Stimulated activated CD4-positive, alpha-beta T cell treated with anti-CD3 and anti-CD28 coated beads, TNF-alpha, amount 100 ng/mL, for 24 hours (primary cell): Measurements from ENCODE around the gene APOC1.
A peak's percentile ranks its signal among the peaks of the same experiment; 100 is the strongest.
"Not testable (repeated sequence)": the region's sequence is repeated elsewhere in the genome, so short reads cannot be mapped to it uniquely, and the experiment has no call there.

Experiments
- DNase-seq, 3 experiments: peaks; one replicate each; pipeline ENCODE4 v3.0.0-alpha.2; 2020; ENCODE audit warnings: low read depth in 3 of 3

APOC1 gene

DNA sequence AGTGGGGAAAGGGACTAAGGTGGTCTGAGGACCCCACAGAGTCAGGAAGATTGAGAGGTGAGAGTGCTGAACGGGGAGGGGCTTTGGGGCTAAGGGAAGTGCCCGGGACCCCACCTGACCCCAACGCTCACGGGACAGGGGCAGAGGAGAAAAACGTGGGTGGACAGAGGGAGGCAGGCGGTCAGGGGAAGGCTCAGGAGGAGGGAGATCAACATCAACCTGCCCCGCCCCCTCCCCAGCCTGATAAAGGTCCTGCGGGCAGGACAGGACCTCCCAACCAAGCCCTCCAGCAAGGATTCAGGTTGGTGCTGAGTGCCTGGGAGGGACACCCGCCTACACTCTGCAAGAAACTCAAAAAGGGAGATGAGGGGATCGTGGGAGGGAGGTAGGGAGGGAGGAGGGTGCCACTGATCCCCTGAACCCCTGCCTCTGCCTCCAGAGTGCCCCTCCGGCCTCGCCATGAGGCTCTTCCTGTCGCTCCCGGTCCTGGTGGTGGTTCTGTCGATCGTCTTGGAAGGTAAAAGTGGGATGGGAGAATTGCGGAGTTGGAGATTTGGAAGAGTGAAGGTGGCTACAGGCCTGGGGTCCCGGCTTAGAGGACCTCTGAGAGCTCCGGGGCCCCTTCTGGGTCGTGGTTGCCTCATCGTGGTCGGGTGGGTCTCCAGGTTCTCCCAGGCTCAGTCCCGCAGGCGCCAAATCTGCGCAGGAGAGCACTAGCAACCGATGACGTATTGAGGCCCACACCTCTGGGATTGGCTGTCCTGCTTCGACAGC is at the start of gene APOC1:
Gene APOC1, plus strand, starts transcription at position 176 of the 774 bp plus-strand sequence. Its CDS starts 284 bp downstream, at position 460.
- peak; percentile 64 to 79 (median 66) for DNase-seq

DNA sequence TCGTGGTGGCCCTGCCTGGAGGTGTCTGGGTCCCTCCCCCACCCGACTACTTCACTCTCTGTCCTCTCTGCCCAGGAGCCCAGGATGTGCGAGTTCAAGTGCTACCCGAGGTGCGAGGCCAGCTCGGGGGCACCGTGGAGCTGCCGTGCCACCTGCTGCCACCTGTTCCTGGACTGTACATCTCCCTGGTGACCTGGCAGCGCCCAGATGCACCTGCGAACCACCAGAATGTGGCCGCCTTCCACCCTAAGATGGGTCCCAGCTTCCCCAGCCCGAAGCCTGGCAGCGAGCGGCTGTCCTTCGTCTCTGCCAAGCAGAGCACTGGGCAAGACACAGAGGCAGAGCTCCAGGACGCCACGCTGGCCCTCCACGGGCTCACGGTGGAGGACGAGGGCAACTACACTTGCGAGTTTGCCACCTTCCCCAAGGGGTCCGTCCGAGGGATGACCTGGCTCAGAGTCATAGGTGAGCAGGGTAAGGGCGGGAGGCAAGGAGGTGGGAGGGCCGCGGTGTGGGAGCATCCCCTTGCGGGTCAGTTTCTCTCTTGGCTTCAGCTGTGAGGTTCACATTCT is 49.1 kb upstream of the APOC1 start:
- DNase-seq: no peak

DNA sequence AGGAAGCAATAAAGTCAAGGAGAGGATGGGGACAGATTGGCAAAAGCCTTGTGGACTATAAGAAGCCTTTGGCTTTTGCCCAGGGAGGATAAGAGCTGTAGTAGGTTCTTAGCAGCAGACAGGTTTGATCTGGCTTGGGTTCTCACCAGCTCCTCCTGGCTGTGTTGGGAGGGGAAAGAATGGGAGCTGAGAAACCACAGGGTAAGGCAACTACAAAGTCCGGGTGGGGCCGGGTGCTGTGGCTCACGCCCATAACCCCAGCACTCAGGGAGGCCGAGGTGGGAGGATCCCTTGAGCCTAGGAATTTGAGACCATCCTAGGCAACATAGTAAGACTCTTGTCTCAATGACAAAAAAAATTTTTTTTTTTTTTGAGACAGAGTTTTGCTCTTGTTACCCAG is 47.7 kb upstream of the APOC1 start:
- no peak for DNase-seq

DNA sequence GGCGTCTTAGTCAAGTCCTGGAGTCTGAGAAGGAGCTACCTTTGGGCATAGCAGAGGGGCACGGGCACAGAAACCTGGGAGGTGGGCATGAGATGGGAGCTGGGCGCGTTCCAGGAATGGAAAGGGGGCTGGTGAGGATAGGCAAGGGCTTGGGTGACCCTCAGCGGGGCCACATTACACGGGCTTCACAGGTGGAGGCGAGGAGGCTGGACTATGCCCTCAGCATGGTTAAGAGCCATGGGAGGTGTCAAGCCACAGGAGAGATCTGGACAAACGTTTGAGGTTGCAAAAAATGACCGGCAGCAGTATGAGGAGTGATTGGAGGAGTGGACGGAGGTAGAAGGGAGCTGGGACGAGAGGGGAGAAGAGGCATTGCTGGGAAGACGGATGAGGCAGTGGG is 46.8 kb upstream of the APOC1 start:
- DNase-seq: no peak

DNA sequence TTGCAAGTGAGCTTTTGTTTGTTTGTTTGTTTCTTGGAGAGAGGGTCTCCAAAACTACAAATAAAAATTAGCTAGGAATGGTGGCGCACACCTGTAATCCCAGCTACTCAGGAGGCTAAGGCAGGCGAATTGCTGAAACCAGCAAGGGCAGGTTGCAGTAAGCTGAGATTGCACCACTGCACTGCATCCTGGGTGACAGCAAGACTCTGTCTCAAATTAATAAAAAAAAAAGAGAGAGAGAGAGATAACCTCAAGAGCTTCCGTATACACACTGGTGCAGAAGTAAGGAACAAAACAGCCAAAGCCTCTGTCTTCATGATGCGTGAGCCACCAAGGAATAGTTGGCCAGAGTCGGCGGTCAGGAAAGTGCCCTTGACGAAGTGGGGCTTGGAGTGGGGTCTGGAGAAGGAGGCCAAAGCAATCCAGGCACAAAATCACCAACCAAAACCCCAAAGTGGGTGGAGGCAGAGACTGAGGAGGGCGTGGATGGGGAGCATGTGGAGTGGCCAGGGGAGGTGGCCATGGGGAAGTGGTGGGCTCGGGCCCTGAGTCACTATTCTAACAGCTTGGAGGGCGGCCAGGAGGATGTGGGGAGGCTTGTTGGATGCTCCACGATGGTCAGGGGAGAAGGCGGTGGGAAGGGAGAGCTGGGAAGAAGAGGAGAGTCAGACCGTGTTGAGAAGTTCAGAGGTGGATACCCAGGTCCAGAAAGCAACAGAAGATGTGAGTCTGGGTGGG is 44.5 kb upstream of the APOC1 start:
- DNase-seq: no peak

DNA sequence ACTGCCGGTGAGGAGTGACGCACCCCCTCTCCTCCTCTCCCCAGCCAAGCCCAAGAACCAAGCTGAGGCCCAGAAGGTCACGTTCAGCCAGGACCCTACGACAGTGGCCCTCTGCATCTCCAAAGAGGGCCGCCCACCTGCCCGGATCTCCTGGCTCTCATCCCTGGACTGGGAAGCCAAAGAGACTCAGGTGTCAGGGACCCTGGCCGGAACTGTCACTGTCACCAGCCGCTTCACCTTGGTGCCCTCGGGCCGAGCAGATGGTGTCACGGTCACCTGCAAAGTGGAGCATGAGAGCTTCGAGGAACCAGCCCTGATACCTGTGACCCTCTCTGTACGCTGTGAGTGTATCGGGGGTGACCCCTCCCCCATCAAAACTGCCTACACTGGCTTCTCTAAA is 42.6 kb upstream of the APOC1 start:
- DNase-seq: no peak

DNA sequence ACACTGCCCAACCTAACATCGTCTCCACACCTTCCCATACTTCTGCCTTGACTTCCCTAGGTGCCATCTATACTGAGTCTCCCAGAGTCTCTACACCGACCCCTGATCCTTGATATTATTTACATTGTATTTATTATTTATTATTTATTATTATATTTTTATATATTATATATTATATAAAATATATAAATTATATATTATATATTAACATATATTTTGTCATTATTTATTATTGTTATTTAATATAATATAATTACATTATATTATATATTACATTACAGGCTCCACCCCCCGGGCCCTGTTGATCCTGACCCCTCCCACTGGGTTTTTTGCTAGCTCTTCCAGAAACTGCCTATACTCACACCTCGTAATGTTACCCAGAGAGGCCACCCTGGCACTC is 41.7 kb upstream of the APOC1 start:
- no peak for DNase-seq

DNA sequence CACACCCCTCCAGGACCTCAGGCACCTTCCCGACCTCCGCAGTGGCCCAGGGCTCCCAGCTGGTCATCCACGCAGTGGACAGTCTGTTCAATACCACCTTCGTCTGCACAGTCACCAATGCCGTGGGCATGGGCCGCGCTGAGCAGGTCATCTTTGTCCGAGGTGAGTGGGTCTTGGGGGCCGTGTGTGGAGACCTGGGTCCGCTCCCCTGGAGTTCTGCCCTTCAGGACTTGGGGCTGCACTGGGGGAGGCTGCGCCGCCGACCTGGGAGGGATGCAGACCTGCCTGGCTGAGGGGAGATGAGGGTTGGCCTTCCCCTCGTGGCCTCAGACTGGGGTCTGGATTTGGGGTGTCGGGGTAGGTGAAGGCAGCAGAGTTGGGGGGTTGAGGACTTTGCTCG is 40.1 kb upstream of the APOC1 start:
- no peak for DNase-seq

DNA sequence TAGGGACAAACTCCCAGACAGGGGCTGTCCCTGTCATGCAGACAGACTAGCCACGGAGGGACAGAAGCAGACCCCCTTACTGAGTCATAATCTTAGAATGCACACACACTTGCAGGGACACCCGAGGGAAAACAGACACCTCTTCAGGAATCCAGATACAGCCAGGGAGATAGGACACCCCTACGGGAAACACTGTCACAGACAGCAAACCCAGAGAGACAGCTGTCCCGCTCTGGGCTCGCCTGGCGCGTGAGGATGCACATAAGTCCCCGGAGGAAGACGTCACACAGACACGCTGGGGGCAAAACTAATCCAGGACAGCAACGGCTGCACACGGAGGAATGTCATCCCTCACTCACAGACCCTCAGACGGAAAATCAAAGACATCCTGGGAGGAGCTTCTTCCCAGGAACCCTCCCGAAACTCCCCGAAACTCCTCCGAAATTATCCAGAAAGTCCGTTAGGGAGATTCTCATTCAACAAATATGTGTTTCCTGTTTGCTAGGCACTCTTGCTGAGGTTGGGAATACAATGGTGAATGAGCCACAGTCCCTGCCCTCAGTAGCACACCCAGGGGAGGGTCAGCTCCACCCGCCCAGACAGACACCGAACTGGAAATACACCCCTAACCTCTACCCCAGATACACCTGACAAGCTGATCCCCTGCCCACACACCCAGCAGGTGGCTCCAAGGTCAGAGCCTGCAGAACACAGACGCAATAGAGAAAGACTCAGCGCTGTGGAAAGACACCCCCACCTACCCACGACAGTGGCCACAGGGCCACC is 38.5 kb upstream of the APOC1 start:
- DNase-seq: no peak

DNA sequence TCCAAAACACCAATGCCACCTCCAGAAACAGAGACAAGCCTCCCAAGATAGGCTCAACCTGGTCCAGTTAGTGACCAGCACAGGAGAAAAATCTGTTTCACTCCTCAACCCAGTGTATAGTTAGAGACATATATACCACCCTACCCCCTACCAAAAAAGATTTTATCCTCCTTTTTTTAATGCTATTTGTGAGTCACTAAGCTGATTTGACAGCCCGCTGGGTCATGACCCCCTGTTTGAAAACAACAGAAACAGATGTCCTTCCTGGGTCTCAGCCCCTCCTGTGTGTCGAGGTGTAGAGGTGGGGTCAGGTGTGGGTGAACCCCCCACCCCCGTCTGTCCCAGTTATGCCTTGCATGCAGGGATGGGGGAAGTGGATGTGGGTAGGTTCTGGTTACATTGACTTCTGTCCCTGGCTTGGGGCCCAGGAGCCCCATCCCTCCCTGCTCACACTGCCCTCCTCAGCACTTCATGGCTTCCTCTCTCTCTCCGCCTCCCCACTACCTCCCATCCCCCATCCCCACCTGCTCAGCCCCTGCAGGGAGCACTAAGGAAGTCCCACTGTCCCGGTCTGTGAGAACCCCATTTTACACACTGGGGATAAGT is 37.4 kb upstream of the APOC1 start:
- no peak for DNase-seq

DNA sequence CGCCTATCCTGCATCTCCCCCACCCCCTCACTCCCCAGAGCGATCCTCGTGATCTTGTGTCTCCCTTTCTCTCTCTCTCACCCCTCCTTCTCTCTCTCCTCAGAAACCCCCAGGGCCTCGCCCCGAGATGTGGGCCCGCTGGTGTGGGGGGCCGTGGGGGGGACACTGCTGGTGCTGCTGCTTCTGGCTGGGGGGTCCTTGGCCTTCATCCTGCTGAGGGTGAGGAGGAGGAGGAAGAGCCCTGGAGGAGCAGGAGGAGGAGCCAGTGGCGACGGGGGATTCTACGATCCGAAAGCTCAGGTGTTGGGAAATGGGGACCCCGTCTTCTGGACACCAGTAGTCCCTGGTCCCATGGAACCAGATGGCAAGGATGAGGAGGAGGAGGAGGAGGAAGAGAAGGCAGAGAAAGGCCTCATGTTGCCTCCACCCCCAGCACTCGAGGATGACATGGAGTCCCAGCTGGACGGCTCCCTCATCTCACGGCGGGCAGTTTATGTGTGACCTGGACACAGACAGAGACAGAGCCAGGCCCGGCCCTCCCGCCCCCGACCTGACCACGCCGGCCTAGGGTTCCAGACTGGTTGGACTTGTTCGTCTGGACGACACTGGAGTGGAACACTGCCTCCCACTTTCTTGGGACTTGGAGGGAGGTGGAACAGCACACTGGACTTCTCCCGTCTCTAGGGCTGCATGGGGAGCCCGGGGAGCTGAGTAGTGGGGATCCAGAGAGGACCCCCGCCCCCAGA is 36.1 kb upstream of the APOC1 start:
- DNase-seq: no peak

DNA sequence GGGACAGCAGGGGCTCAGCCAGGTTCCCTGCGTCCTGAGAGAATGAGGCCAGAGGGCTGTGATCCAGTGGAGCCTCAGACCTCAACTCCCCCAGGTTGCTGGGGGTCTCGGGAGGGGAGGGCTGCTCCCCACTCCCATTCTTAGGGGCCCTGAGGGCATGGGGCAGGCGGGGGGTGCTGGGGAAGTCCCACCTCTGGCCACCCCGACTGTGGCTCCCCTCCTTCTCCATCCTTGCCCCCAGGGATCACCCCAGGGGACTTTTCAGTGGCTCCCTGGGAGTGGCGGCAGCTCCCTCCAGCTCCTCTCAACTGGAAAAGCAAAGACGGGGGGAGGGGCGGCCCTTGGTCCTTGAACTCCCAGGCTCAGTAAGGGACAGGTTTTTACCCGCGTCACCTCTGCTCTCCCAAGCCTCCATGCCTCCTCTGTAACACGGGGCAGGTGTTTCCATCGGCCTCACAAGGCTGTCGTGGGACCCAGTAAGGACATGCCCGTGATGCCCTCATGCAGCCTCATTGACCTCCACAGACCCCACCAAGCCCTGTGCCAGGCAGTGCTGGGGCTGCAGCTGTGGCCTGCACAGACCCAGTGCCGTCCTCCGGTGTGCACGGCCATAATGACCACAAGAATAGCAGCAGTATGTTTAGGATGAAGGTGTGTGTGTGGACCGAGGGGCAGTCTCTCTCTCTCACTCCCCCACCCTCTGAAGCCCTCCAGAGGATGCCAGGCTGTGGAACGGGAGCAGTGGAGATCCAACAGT is 34.9 kb upstream of the APOC1 start:
- no peak for DNase-seq

DNA sequence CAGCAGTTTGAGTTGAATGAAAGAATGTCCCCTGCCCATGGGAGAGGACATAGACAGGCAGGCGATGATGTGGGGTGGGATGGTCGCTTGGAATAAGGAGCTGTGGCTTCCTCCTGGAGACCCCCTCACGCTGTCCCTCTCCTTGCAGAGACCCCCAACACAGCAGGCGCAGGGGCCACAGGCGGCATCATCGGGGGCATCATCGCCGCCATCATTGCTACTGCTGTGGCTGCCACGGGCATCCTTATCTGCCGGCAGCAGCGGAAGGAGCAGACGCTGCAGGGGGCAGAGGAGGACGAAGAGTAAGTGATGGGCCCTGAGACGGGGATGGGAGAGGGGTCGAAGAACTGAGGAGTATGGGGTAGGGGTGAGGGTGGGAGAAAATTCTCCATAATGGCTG is 32.3 kb upstream of the APOC1 start:
- no peak for DNase-seq

DNA sequence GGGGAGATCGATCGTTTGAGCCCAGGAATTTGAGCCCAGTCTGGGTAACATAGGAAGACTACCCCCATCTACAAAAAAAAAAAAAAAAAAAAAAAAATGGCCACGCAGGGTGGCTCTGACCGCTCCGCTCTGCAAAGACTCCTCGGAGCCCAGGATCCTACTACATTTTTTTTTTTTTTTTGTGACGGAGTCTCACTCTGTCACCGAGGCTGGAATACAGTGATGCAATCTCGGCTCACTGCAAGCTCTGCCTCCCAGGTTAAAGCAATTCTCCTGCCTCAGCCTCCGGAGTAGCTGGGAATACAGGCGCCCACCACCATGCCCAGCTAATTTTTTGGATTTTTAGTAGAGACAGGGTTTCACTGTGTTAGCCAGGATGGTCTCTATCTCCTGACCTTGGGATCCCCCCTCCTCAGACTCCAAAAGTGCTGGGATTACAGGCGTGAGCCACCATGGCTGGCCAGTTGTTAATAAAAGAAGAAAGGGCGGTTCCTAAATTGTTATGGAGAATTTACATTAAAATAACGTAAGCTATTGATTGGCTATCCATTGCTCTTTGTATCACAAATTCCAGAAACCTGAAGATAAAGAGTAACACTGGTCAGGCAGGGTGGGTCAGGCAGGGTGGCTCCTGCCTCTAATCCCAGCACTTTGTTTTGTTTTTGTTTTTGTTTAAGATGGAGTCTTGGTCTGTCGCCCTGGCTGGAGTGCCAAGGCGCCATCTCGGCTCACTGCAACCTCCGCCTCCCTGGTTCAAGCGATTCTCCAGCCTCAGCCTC is 31.6 kb upstream of the APOC1 start:
- not testable (repeated sequence) for DNase-seq

DNA sequence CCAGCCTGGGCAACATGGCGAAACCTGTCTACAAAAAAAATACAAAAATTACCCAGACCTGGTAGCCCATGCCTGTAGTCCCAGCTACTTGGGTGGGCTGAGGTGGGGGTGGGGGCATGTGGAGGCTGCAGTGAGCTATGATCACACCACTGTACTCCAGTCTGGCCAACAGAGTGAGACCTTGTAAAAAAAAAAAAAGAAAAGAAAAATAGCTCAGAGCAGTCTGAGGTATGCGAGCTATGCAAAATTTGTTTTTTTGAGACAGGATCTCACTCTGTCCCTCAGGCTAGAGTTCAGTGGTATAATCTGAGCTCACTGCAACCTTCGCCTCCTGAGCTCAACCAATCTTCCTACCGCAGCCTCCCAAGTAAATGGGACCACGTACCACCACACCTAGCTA is 30.5 kb upstream of the APOC1 start:
- no peak for DNase-seq

DNA sequence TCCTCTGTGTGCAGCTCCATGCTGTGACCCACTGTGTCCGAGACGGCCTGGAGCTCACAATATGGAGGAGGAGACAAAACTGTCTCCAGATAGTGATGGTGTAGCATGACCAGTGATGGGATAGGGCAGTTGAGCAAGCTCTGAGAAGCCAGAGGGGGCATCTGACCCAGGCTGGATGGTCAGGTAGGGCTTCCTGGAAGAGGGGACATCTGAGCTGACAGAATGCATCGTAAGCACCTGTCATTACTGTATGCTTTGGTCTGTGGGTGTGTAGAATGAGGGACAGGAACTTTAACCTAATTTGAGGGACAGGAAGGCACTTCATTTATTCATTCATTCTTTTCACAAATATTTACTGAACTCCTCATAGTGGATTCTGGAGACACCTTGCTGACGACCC is 29.8 kb upstream of the APOC1 start:
- no peak for DNase-seq

DNA sequence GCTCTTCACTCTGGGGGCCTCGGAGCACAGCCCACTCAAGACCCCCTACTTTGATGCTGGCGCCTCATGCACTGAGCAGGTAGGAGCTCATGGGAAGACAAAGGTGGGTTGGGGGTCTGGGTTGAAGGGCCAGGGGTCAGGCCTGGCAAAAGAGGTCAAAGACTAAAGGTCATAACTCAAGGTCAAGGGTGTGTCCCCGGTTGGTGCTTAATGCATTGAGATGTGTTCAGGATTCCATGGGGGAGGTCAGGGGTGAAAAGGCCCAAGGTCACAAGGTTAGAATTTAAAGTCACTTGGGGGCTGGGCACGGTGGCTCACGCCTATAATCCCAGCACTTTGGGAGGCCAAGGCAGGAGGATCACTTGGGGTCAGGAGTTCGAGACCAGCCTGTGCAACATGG is 28.3 kb upstream of the APOC1 start:
- DNase-seq: no peak

DNA sequence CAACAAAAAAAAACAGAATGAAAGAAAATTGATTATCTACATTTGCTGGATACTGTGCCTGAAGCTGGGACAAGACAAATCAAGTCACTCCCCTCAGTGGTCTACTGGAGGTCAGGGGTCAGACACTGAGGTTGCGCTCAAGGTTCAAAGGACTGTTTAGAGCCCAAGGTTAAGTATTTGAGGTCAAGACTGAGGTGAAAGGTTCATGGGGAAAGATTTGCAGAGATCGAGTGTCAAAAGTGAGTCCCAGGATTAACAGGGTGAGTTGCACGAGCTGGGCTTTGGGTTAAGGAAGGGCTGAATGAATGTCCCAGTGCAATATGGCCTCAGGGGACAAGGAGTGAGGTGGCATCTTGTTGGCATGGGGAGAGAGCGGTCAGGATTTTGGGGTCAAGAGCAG is 26.8 kb upstream of the APOC1 start:
- no peak for DNase-seq

DNA sequence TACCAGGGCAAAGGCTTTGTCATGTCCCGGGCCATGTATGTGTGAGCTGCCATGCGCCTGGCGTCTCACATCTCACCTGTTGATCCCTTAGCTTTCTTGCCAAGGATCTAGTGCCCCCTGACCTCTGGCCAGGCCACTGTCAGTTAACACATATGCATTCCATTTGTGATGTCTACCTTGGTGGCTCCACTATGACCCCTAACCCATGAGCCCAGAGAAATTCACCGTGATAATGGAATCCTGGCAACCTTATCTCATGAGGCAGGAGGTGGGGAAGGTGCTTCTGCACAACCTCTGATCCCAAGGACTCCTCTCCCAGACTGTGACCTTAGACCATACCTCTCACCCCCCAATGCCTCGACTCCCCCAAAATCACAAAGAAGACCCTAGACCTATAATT is 26.1 kb upstream of the APOC1 start:
- not testable (repeated sequence) for DNase-seq
